MM.1S (cell line): ENCODE measurements around the gene SHROOM3.

Source experiments
- DNase-seq: peaks from one replicate; pipeline ENCODE4 v3.0.0-alpha.2; 2015
- H2AFZ ChIP-seq: fragments of 300-600 bp; sonication (generic); 2 replicates; pipeline ENCODE4 v1.6.0; 2016; ENCODE audit warnings: antibody characterized with exemption, low read length
- H3F3A ChIP-seq: fragments of 300-600 bp; sonication (generic); 2 replicates; pipeline ENCODE4 v1.6.1; 2016; ENCODE audit warnings: mild to moderate bottlenecking, antibody characterized with exemption, low read length, moderate library complexity, mixed read lengths; ENCODE audit not compliant: insufficient read depth
- H3K27ac ChIP-seq: fragments of 300-600 bp; sonication (generic); 2 replicates; pipeline ENCODE4 v1.5.1; 2016; ENCODE audit warnings: mild to moderate bottlenecking, low read length
- H3K27me3 ChIP-seq: fragments of 300-600 bp; sonication (generic); replicated peaks from 2 replicates; pipeline ENCODE4 v1.6.0; 2016; ENCODE audit warnings: low read length; ENCODE audit not compliant: insufficient read depth
- H3K36me3 ChIP-seq: fragments of 300-600 bp; sonication (generic); replicated peaks from 2 replicates; pipeline ENCODE4 v1.6.1; 2016; ENCODE audit warnings: mild to moderate bottlenecking, low read length, mixed read lengths; ENCODE audit not compliant: insufficient read depth
- H3K4me1 ChIP-seq: fragments of 300-600 bp; sonication (generic); 2 replicates; pipeline ENCODE4 v1.6.1; 2016; ENCODE audit warnings: low read length, mixed read lengths
- H3K4me2 ChIP-seq: fragments of 300-600 bp; sonication (generic); 2 replicates; pipeline ENCODE4 v1.6.0; 2016; ENCODE audit warnings: low read depth, low read length
- H3K4me3 ChIP-seq: fragments of 300-600 bp; sonication (generic); 2 replicates; pipeline ENCODE4 v1.5.1; 2016; ENCODE audit warnings: low read length, mixed read lengths
- H3K79me2 ChIP-seq: fragments of 300-600 bp; sonication (generic); 2 replicates; pipeline ENCODE4 v1.6.1; 2016; ENCODE audit warnings: mixed run types, low read length, mixed read lengths
- H3K9ac ChIP-seq: fragments of 300-600 bp; sonication (generic); 2 replicates; pipeline ENCODE4 v1.6.1; 2016; ENCODE audit warnings: low read length, mixed read lengths
- H3K9me2 ChIP-seq: fragments of 300-600 bp; sonication (generic); replicated peaks from 2 replicates; pipeline ENCODE4 v1.6.1; 2016; ENCODE audit warnings: mild to moderate bottlenecking, low read length, mixed read lengths; ENCODE audit not compliant: insufficient read depth
- H3K9me3 ChIP-seq: fragments of 300-600 bp; sonication (generic); replicated peaks from 2 replicates; pipeline ENCODE4 v1.6.1; 2016; ENCODE audit warnings: mild to moderate bottlenecking, low read length, mixed read lengths; ENCODE audit not compliant: insufficient read depth
- H4K20me1 ChIP-seq: fragments of 300-600 bp; sonication (generic); 2 replicates; pipeline ENCODE4 v1.6.1; 2016; ENCODE audit warnings: mild to moderate bottlenecking, low read length, moderate library complexity, mixed read lengths; ENCODE audit not compliant: insufficient read depth
- CTCF ChIP-seq: fragments of 300-600 bp; sonication (generic); IDR thresholded peaks from 2 replicates; pipeline ENCODE4 v1.5.1; 2016; ENCODE audit warnings: antibody characterized with exemption, low read length, mixed read lengths
- EZH2 ChIP-seq: fragments of 300-600 bp; sonication (generic); optimal IDR thresholded peaks from 2 replicates; pipeline ENCODE3; 2017; ENCODE audit warnings: low read depth, mild to moderate bottlenecking, antibody characterized with exemption, low read length, mixed read lengths
- EZH2phosphoT487 ChIP-seq: fragments of 300-600 bp; sonication (generic); IDR thresholded peaks from 2 replicates; pipeline ENCODE4 v1.6.1; 2018; ENCODE audit warnings: antibody characterized with exemption, low read length

SHROOM3 gene

GRCh38 chr4:76620723-76621468 lies 185.9 kb downstream of the SHROOM3 start:
- Histone ChIP-seq H3K79me2 (no peaks in the 10 kb centered on the region), H3F3A (peaks cover 9% of the 10 kb centered on the region; the same call in 1 of the 2 replicates), H3K27me3 (no peaks in the 10 kb centered on the region), H3K27ac (peak overlapping the region; percentile 36; the same call in 1 of the 2 replicates), H4K20me1 (no peaks in the 10 kb centered on the region), H3K4me1 (peaks cover 16% of the 10 kb centered on the region), H3K9me3 (no peaks in the 10 kb centered on the region), H3K4me2 (peak overlapping the region; percentile 2; the same call in 1 of the 2 replicates), H2AFZ (peak overlapping the region; percentile 1; the same call in 1 of the 2 replicates), H3K9me2 (no peaks in the 10 kb centered on the region), H3K9ac (no peak overlapping the region), H3K4me3 (no peak overlapping the region), H3K36me3 (no peaks in the 10 kb centered on the region)
- TF ChIP-seq CTCF, result no peak
- no peak for TF ChIP-seq EZH2phosphoT487
- TF ChIP-seq EZH2, result no peak
- peak; percentile 49 for DNase-seq

GRCh38 chr4:76622126-76622525 lies 187.1 kb downstream of the SHROOM3 start:
- H3F3A ChIP-seq, result peaks cover 9% of the 10 kb centered on the region; the same call in 1 of the 2 replicates
- H3K27me3 ChIP-seq, result no peaks in the 10 kb centered on the region
- no peak for TF ChIP-seq EZH2phosphoT487
- no peak for TF ChIP-seq CTCF
- no peak for TF ChIP-seq EZH2
- no peaks in the 10 kb centered on the region for H3K9me3 ChIP-seq
- H3K79me2 ChIP-seq, result no peaks in the 10 kb centered on the region
- H3K4me1 ChIP-seq, result peaks cover 16% of the 10 kb centered on the region
- H3K27ac ChIP-seq, result no peak overlapping the region
- H2AFZ ChIP-seq, result no peak overlapping the region
- H4K20me1 ChIP-seq, result no peaks in the 10 kb centered on the region
- no peak overlapping the region for H3K4me2 ChIP-seq
- no peak for DNase-seq
- no peaks in the 10 kb centered on the region for H3K9me2 ChIP-seq
- H3K9ac ChIP-seq, result no peak overlapping the region
- H3K4me3 ChIP-seq, result no peak overlapping the region
- H3K36me3 ChIP-seq, result no peaks in the 10 kb centered on the region

- H3K9ac ChIP-seq, result no peak overlapping the region
- H3K4me3 ChIP-seq, result no peak overlapping the region
- H3F3A ChIP-seq, result peaks cover 9% of the 10 kb centered on the region; the same call in 1 of the 2 replicates
- H3K9me3 ChIP-seq, result no peaks in the 10 kb centered on the region
- no peaks in the 10 kb centered on the region for H3K36me3 ChIP-seq
- H2AFZ ChIP-seq, result no peak overlapping the region
- H3K79me2 ChIP-seq, result no peaks in the 10 kb centered on the region
- no peak for TF ChIP-seq EZH2phosphoT487
- TF ChIP-seq CTCF, result no peak
- no peak for TF ChIP-seq EZH2
- no peak overlapping the region for H3K4me2 ChIP-seq
- no peaks in the 10 kb centered on the region for H4K20me1 ChIP-seq
- DNase-seq, result no peak
- no peak overlapping the region for H3K27ac ChIP-seq
- H3K27me3 ChIP-seq, result no peaks in the 10 kb centered on the region
- no peaks in the 10 kb centered on the region for H3K9me2 ChIP-seq
- peaks cover 16% of the 10 kb centered on the region for H3K4me1 ChIP-seq
Measured at GRCh38 chr4:76622717-76623116, 187.7 kb downstream of the SHROOM3 start.
